Measurements from ENCODE around the gene GRIFIN.

GRIFIN gene

GRCh38 chr7:2512179-2512661 lies 36.0 kb upstream of the GRIFIN start:
- no peak for DNase-seq

GRCh38 chr7:2511769-2512168 lies 35.6 kb upstream of the GRIFIN start:
- no peak for DNase-seq

GRCh38 chr7:2510909-2511768 lies 34.9 kb upstream of the GRIFIN start:
- peak; percentile 83 for DNase-seq

DNA sequence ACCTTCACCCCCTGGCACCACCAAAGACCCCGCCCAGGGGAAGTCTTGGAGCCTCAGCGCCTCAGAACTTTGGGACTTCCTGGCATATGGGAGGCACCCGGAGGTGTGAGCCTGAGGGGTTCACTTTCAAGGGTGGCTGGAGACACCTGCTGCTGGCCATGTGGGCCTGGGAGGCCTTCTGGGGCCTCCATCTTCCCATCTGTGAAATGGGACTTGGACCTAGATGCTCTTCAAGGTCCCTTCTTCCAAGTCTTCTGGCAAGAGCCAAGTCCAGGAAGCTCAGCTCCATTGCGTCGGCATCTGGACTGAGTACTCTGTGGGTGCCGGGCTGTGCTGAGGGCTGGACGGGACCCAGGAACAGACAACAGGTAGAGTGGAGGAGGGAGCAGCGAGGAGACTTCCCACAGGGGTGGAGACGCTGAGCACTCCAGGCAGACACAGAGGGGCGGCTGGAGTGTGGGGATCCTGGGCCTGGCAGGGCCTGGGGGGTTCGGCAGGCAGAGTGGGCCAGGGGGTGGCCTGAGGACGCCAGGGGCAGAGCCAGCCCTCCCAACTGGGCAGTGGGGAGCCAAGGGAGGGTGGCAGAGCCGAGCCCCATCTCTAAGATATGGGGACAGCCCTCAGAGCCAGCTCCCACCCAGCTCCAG lies 34.1 kb upstream of the GRIFIN start:
- no peak for DNase-seq

GRCh38 chr7:2509298-2509906 lies 33.2 kb upstream of the GRIFIN start:
- no peak for DNase-seq

DNA sequence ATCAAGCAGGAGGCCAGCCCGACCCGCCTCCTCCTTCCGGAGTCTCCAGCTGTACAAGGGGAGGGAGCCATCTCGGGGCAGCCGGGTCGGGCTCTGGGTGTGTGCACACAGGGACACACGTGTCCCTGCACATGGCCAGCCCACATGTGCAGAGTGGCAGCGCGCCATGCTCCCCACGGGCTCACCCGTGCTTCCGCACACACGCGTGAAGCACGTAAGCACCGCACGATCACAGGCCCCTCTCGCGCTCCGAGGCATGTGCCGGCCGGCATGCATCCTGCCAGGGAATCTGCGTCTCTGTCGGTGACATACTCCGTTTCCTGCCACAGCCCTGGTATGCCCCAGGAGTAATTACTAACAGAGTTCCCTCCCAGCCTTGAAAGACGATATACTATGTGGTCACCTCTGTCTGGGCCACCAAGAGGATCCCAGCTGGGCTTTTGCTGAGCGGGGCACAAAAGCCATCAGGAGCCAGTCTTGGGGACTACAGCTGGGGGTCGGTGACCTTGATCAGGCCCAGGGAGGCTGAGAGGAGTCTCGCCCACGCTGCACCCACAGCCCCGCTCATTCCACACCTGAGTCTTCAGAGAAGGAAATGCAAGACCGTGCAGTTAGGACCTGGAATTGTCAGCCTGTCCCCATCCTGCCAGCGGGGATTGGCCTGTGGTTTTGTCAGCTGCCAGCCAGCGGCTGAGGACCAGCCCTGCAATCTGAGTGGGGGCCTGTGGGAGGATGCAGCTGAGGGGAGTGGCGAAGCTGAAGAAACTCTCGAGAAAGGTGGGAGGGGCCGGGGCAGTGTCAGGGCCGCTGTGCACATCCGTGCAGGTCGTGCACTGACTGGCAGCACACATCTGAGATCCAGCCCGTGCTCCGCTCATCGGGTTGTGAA lies 32.4 kb upstream of the GRIFIN start:
- peak; percentile 84 for DNase-seq

GRCh38 chr7:2507917-2508306 lies 31.7 kb upstream of the GRIFIN start:
- no peak for DNase-seq

GRCh38 chr7:2507208-2507916 lies 31.2 kb upstream of the GRIFIN start:
- no peak for DNase-seq

- DNase-seq: no peak
Observed at GRCh38 chr7:2505401-2505800, 29.2 kb upstream of the GRIFIN start.

- no peak for DNase-seq
Observed at GRCh38 chr7:2504889-2505375, 28.7 kb upstream of the GRIFIN start.

DNA sequence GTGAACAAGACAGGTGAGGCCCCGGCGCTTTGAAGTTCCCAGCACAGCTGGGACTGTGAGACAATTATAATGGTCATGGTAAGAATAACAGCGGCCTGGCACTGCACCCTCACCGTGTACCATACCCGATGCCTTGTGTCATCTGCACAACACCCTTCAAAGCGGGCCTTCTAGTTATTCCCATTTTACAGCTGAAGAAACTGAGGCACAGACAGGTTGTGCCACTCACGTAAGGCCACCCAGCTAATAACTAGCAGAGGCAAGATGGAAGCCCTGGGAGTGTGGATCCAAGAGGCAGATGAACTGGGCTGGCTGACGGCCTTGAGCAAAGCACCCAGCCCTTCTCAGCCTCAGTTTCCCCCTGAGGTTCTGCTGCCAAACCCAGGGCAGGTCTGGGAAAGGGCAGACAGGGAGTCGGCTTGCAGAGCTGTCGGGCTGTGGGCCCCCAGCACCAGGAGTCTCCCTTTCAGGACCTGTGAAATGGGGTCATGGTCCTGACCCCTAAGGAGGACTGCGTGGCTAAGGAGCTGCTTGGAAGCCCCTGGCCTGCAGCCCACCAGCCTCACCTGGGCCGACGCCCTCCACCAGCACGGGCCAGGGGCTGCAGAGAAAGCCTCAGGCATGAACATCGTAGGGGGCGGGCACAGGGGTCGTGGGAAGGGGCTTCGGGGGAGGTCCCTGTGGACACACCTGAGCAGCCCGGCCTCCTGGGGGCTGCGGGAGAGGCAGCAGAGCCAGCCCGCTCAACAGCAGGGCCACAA lies 28.1 kb upstream of the GRIFIN start:
- DNase-seq: no peak

DNA sequence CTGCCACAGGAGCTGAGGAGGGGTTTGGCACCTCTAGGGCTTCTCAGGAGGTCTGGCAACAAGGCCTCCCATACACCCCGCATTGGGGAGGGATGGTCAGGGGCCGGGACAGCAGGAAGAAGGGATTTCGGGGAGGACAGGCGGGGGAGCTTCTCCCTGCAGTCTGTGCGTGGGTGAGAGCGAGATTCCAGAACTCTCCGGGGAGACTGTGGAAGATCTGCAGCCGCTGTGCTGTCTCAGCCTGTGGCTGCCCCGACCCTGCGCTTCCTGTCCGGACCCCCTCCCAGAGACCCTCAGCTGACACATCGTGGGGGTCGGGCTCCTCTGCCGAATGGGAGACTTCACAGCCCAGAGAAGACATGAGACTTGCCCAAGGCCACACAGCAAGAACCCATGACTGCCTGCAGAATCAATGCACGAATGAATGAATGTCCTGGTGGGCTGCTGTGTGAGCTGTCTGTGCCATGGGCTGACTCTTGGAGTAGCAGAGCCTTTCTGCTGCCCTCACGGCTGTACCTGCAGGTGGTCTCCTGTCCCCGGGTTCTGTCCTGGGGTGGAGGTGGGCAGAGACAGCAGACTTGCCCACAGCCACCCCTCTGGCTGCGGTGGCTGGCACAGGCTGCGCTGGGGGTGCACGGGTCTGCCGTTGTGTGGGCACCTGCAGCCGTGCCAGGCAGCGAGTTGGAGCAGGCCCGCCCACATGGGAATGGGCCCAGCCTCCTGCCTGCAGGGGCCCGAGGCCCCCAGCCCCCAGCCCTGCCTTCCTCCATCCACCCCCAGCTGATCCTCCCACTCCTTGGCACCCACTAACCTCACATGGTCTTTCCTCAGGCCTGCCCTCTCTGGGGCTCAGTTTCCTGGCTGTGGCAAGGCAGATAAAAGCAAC lies 27.1 kb upstream of the GRIFIN start:
- no peak for DNase-seq

- DNase-seq: no peak
Observed at GRCh38 chr7:2502647-2502966, 26.4 kb upstream of the GRIFIN start.

GRCh38 chr7:2501947-2502646 lies 25.9 kb upstream of the GRIFIN start:
- DNase-seq: no peak

GRCh38 chr7:2500701-2501100 lies 24.5 kb upstream of the GRIFIN start:
- DNase-seq: no peak

GRCh38 chr7:2499719-2500430 lies 23.7 kb upstream of the GRIFIN start:
- no peak for DNase-seq

DNA sequence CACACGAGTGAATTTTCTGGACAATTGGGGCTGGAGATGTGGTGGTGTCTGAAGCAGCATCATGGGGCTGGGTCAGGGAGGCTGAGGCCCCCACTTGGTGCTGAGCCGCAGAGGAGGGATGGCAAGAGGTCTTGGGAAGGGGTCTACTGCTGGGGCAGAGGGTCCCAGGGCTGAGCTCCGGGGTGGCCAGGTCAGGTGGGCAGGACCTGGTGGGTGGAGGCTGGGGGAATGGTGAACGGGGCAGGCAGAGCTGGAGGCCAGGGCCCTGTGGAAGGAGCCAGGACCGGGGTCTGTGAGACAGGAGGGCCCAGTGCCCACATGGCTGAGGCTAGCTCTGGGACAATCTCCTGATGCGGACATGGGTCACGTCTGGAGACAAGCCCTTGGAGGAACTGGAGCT lies 23.0 kb upstream of the GRIFIN start:
- no peak for DNase-seq

DNA sequence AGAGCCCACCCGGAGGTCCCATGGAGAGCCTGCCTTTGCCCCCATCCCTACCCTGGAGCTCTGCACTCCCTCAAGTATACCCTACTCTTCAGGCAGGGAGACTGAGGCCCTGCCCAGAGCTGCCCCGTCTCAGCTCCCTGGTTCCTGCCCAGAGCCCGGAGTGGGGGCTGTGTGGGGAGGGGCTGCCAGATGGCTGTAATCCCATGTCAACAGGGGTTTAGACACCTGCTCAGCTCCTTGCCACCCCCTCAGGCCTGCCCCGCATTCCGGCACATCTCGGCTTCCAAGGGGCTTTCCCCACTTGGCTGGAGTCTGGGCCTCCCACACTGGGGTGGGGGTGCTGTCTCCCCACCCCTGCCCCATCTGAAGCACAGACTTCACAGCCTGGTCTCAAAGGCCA lies 22.5 kb upstream of the GRIFIN start:
- DNase-seq: no peak
